EH (cell line): ENCODE data around the gene RPL36AL.
A peak's percentile ranks its signal among the peaks of the same experiment; 100 is the strongest.
"Not testable (repeated sequence)": the region's sequence is repeated elsewhere in the genome, so short reads cannot be mapped to it uniquely, and the experiment has no call there.

ENCODE experiments used
- DNase-seq: peaks from one replicate; pipeline ENCODE4 v3.0.0-alpha.2; 2015; ENCODE audit warnings: low read depth

The RPL36AL gene

DNA sequence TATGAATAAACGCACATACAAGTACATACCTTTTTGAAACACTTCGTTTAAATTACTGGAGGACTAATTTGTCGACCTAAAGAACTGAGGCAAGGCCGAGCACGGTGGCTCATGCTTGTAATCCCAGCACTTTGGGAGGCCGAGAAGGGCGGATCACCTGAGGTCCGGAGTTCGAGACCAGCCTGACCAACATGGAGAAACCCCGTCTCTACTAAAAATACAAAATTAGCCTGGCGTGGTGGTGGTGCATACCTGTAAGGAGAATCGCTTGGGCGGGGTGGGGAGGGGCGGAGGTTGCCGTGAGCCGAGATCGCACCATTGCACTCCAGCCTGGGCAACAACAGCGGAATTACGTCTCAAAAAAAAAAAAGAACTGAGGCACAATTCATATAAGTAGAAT is 1.2 kb downstream of the RPL36AL start:
- DNase-seq: not testable (repeated sequence)

DNA sequence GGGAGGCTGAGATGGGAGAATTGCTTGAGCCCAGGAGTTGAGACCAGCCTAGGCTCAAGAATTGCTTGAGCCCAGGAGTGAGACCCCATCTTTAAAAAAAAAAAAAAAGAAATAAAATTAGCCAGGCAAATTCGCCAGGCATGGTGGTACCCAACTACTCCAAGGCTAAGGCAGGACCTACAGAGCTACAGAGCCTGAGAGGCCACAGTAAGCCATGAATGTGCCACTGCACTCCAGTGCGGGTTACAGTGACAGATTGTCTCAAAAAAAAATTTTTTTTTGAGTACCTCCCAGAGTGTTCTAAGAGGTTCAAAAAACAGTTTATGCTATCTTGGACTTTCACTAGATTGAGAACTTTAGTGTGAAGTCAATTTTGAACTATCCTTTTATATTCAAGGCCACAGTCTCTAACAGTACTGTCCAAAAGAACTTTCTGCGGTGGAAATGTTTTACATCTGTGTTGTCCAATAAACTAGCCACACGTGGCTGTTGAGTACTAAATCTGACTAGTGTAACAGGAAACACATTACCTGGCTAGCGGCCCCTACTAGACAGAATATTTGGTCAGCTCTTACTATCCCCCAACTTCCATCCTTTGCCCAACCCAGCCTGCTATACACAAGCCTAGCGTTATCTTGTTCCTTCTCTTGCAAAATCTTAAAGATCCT is 2.4 kb downstream of the RPL36AL start:
- no peak for DNase-seq

- DNase-seq: no peak
These were observed 4.7 kb downstream of the RPL36AL start for GRCh38 chr14:49615776-49616175.

GRCh38 chr14:49614196-49614595 is 6.2 kb downstream of the RPL36AL start:
- no peak for DNase-seq

DNA sequence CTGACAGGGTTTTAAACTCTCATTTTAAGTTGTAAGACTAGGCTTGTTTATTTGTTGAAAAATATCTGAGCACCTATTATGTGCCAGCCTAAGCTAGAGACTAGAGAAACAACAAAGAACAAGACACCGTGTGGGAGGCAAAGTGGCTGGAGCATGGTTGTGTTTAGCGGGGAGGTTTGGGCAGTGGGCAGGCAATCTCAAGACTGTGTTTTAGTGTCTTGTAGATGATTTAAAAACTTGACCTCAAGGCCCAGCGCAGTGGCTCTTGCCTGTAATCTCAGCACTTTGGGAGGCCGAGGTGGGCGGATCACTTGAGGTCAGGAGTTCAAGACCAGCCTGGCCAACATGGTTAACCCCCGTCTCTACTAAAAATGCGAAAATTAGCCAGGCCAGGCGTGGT is 7.8 kb downstream of the RPL36AL start:
- no peak for DNase-seq

DNA sequence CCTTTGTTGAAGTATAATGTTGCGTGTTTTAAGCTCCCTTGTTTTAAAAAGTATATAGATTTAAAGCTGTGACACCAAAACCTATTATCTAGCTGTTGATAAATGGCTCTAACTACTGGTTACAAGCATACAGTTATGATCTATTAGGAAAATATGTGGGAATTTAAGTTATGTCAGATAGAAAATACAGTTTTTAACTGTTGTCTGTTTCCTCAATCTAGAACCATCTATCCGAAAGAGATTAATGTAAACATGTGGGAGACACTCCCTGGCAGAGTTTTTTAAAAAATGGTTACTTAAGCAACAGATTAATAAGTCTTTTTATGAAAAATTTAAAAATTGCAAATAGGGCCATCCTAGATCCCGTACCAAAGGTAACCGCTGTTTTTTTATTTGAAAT is 8.2 kb downstream of the RPL36AL start:
- DNase-seq: no peak

GRCh38 chr14:49607583-49607982 is 12.8 kb downstream of the RPL36AL start:
- DNase-seq: no peak

- DNase-seq: peak; percentile 87
These were observed 21.7 kb downstream of the RPL36AL start, which contains the start of gene LRR1 for GRCh38 chr14:49598485-49599300. TSS of gene LRR1 (plus strand) at chr14:49598940. CDS start at chr14:49599021, 81 bp downstream.

DNA sequence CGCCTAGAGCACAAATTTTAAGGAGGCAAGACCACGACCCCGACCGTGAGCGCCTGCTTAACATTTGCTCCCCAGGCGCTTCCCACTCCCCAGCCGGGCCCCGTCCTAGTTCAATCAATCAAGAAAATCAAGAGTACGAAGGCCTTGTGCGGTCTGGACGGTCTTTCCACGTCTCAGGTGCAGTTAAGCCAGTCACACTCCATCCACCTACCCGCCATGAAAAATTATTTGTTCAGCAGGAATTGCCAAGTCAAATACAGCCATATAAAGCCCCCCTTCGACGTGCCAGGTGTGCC is 22.3 kb downstream of the RPL36AL start:
- DNase-seq: no peak

DNA sequence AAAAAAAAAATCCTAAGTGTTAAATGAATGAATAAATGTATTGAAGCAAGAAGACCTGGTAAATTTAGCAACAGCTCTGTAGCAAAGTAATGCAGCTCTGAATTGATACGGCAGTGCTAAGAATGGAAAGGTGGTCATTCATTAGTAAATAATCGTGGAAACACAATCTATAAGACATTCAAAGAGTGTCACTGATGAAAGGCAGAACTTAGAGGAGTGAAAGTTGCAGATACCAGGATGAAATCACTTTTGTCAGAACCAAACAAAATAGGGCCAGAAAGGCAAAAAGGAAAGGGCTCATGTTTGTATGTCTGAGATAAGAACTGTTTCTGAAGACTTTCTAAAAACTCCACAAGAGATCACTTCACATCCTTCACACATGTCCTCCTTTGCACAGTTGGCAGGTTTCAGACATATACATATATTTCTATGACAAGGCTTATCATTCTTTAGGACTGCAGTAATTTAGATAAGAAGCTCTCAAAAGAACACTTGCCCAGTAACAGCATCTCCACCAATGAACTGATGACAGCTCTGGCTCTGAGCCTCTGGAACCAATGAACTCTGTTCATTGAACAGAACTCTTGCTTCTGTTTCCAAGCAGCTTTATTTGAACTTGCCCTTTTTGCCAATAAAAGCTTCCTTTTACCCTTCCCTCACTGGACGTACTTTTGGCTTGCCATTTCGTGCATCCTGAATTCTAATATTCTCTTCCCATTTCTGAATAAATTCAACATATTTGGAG is 25.9 kb downstream of the RPL36AL start:
- DNase-seq: peak; percentile 42

GRCh38 chr14:49593016-49593415 is 27.4 kb downstream of the RPL36AL start:
- peak; percentile 81 for DNase-seq

GRCh38 chr14:49589387-49589786 is 31.0 kb downstream of the RPL36AL start:
- DNase-seq: no peak

- DNase-seq: peak; percentile 78
These were observed 33.6 kb downstream of the RPL36AL start for GRCh38 chr14:49586673-49587460.

DNA sequence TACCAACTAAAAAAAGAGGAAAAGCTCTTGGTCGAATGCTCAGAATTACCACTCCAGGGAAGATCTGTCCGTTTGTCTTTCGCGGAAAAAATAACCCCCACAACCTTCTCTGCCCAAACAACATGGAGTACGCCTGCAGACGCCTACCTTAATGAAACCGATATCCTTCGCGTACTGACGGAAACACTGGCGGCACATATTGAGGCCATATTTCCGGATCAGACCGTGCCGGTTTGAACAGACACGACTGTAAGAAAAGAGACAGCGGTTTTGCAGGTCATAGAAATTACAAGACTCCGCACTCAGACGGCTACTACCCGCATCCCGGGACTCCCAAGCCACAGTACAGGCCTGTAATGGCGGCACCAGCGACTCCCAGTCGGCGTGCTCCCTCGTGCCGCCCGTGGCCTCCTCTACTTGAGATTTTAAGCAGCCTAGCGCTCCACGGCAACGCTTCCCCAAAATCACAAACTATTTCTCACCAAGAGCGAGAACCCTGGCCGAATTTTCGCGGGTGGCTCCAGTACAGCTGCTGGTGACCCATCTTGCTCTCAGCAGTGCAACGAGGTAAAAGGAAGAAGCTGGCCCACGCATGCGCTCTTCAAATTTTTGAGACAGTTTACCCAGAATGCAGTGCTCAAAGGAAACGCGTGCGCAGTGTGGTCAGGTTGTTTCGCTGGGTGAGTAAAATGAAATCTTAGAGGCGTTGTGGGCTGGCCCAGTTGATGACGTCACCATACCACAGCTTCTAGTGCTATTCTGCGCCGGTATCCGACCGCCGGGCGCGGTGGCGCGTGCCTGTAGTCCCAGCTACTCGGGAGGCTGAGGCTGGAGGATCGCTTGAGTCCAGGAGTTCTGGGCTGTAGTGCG is 34.4 kb downstream of the RPL36AL start, which contains the start of gene RPS29:
Gene RPS29 (minus strand): TSS at position 578 of the 870 bp plus-strand sequence. CDS start 34 bp downstream, at position 544.
- DNase-seq: peak; percentile 99

- not testable (repeated sequence) for DNase-seq
These were observed 35.3 kb downstream of the RPL36AL start for GRCh38 chr14:49584981-49585640.

GRCh38 chr14:49584058-49584457 is 36.4 kb downstream of the RPL36AL start:
- DNase-seq: no peak

DNA sequence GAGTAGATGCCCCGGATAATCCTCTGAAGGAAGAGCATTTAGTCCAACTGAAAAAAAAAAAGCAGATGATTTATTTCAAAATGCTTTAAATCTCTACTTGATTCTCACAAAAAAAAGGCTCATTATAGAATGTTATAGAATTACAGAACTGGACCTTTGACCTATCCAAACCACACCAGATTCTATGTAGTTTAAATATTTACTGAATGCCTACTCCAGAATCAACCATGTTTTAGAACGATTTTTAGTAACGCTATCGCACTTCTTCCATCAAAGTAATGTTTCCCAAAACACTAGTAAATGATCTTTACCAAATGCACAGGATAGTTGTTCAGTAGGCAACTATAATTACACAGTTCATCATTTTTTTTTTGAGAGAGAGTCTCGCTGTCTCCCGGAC is 36.8 kb downstream of the RPL36AL start:
- no peak for DNase-seq

GRCh38 chr14:49582113-49582977 is 38.1 kb downstream of the RPL36AL start:
- no peak for DNase-seq
